HepG2 (cell line): Measurements from ENCODE around the gene IL17C. TPM values are rescaled to one million over a fixed set of nuclear protein-coding genes. Genes with fewer than 3 reads are reported as not detected.

Source experiments
- ATF6 ChIP-seq: sonication (generic); formaldehyde crosslinking; conservative IDR thresholded peaks from 2 replicates; pipeline ENCODE4 v1.4.0; 2020; ENCODE audit warnings: missing genetic modification reagents
- CHCHD3 ChIP-seq: sonication (generic); formaldehyde crosslinking; IDR thresholded peaks from 2 replicates; pipeline ENCODE4 v1.8.0; 2022; ENCODE audit warnings: mild to moderate bottlenecking, missing genetic modification reagents, moderate library complexity
- CREM ChIP-seq, 2 experiments: sonication (generic) in 1 of 2; formaldehyde crosslinking in 1 of 2; IDR thresholded peaks; 2 replicates each; pipeline versions ENCODE4 v1.4.0 to v1.6.1; 2016 to 2020; ENCODE audit warnings: antibody characterized with exemption in 1 of 2, mild to moderate bottlenecking in 1 of 2, missing genetic modification reagents in 1 of 2
- EZH2 ChIP-seq: conservative IDR thresholded peaks from 2 replicates; pipeline ENCODE4 v1.6.1; 2012; ENCODE audit warnings: mild to moderate bottlenecking, low read depth, low read length, moderate library complexity
- HDAC1 ChIP-seq: sonication (generic); formaldehyde crosslinking; IDR thresholded peaks from 2 replicates; pipeline ENCODE4 v1.5.1; 2020; ENCODE audit warnings: mild to moderate bottlenecking, missing genetic modification reagents
- HNF1B ChIP-seq: sonication (generic); formaldehyde crosslinking; IDR thresholded peaks from 2 replicates; pipeline ENCODE4 v1.5.1; 2020; ENCODE audit warnings: mild to moderate bottlenecking, moderate library complexity, missing genetic modification reagents
- KLF9 ChIP-seq: IDR thresholded peaks from 2 replicates; pipeline ENCODE4 v1.6.1; 2016; ENCODE audit warnings: low read depth
- LCORL ChIP-seq, 2 experiments: fragments of 450-650 bp in 1 of 2; sonication (generic) in 1 of 2; formaldehyde crosslinking in 1 of 2; IDR thresholded peaks; 2 replicates each; pipeline versions ENCODE4 v1.5.0 to v1.6.1; 2017 to 2020; ENCODE audit warnings: antibody characterized with exemption in 1 of 2, missing genetic modification reagents in 1 of 2
- NFKBIZ ChIP-seq: IDR thresholded peaks from 2 replicates; pipeline ENCODE4 v1.6.1; 2018; ENCODE audit warnings: missing genetic modification reagents, missing compliant biosample characterization
- PCBP2 ChIP-seq: fragments of 200-400 bp; formaldehyde crosslinking; optimal IDR thresholded peaks from 2 replicates; pipeline ENCODE3; 2018; ENCODE audit warnings: low read length, low read depth; ENCODE audit not compliant: poor library complexity, severe bottlenecking
- SMAD1 ChIP-seq: sonication (generic); formaldehyde crosslinking; IDR thresholded peaks from 2 replicates; pipeline ENCODE4 v1.4.0; 2020; ENCODE audit warnings: missing genetic modification reagents, low read depth, mild to moderate bottlenecking, borderline replicate concordance
- SMC3 ChIP-seq: IDR thresholded peaks from 2 replicates; pipeline ENCODE4 v1.6.1; 2011; ENCODE audit warnings: low read length, improper control_type of control experiment
- STAT5B ChIP-seq: sonication (generic); formaldehyde crosslinking; IDR thresholded peaks from 2 replicates; pipeline ENCODE4 v1.4.0; 2020; ENCODE audit warnings: missing genetic modification reagents
- ZNF678 ChIP-seq: sonication (generic); formaldehyde crosslinking; IDR thresholded peaks from 2 replicates; pipeline ENCODE4 v1.4.0; 2020; ENCODE audit warnings: mild to moderate bottlenecking, missing genetic modification reagents
- ZSCAN31 ChIP-seq: sonication (generic); formaldehyde crosslinking; IDR thresholded peaks from 2 replicates; pipeline ENCODE4 v1.5.0; 2020; ENCODE audit warnings: low read depth, mild to moderate bottlenecking, missing genetic modification reagents
- polyA plus RNA-seq, 8 experiments: library from polyadenylated mRNA; depleted of rRNA in 3 of 8; stranded (reverse) in 7 of 8; unstranded in 1 of 8; fragments of >200 nt; fragmentation: Illumina TruSeq in 4 of 8; extraction: Trizol in 4 of 8; gene quantifications; 2 replicates each; pipeline versions ENCODE4 v1.2.1 to v1.2.3, GENCODE V29; 2011 to 2016; ENCODE audit warnings: low read depth in 4 of 8, missing spikeins in 1 of 8, mixed read lengths in 1 of 8; ENCODE audit not compliant: insufficient read depth in 1 of 8
- total RNA-seq, 5 experiments: library from RNA; depleted of rRNA; stranded (reverse); fragments of >200 nt; fragmentation: Illumina TruSeq; extraction: Trizol; gene quantifications; 2 replicates each; pipeline ENCODE4 v1.2.3, GENCODE V29; 2016; ENCODE audit warnings: low read depth in 1 of 5
- TF ChIP-seq, protein P1 (sequence below): sonication (generic); formaldehyde crosslinking; IDR thresholded peaks from 2 replicates; pipeline ENCODE4 v1.5.0; 2020; ENCODE audit warnings: missing genetic modification reagents, mild to moderate bottlenecking, borderline replicate concordance
- TF ChIP-seq, protein P2 (sequence below): sonication (generic); formaldehyde crosslinking; IDR thresholded peaks from 2 replicates; pipeline ENCODE4 v1.4.0; 2020; ENCODE audit warnings: missing genetic modification reagents
- TF ChIP-seq, protein P3 (sequence below): sonication (generic); formaldehyde crosslinking; IDR thresholded peaks from 2 replicates; pipeline ENCODE4 v1.4.0; 2020; ENCODE audit warnings: missing genetic modification reagents, borderline replicate concordance
- TF ChIP-seq, protein P4 (sequence below): fragments of 450-650 bp; IDR thresholded peaks from 2 replicates; pipeline ENCODE4 v1.6.1; 2016

The IL17C gene
- total and polyA plus RNA-seq, 2 of the 13 experiments (the other 11 are each of a cell fraction or from before 2014, with no cell fraction given) = not detected

- no peak for TF ChIP-seq ATF6 (CRISPR knock-in tag)
- TF ChIP-seq SMAD1 (CRISPR knock-in tag) = no peak
- TF ChIP-seq CREM (IDR thresholded peaks at IDR 0.05) = no peak
- TF ChIP-seq CREM (CRISPR knock-in tag; IDR thresholded peaks at IDR 0.05) = no peak
- TF ChIP-seq ZNF678 (CRISPR knock-in tag) = peak; percentile 8; the same call in 1 of the 2 replicates
- no peak for TF ChIP-seq EZH2
- TF ChIP-seq, protein P1, sequence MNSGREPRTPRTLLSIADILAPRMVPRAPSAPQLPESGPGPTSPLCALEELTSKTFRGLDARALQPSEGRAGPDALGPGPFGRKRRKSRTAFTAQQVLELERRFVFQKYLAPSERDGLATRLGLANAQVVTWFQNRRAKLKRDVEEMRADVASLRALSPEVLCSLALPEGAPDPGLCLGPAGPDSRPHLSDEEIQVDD (CRISPR knock-in tag) = 0 out of 2 replicates have a peak, but pooled peaks have one; percentile 64
- TF ChIP-seq, protein P2, sequence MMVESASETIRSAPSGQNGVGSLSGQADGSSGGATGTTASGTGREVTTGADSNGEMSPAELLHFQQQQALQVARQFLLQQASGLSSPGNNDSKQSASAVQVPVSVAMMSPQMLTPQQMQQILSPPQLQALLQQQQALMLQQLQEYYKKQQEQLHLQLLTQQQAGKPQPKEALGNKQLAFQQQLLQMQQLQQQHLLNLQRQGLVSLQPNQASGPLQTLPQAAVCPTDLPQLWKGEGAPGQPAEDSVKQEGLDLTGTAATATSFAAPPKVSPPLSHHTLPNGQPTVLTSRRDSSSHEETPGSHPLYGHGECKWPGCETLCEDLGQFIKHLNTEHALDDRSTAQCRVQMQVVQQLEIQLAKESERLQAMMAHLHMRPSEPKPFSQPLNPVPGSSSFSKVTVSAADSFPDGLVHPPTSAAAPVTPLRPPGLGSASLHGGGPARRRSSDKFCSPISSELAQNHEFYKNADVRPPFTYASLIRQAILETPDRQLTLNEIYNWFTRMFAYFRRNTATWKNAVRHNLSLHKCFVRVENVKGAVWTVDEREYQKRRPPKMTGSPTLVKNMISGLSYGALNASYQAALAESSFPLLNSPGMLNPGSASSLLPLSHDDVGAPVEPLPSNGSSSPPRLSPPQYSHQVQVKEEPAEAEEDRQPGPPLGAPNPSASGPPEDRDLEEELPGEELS (CRISPR knock-in tag) = no peak
- no peak for TF ChIP-seq SMC3
- TF ChIP-seq HNF1B = 0 out of 2 replicates have a peak, but pooled peaks have one; percentile 4
- no peak for TF ChIP-seq HDAC1 (CRISPR knock-in tag)
- no peak for TF ChIP-seq PCBP2
- no peak for TF ChIP-seq KLF9 (CRISPR knock-in tag)
- TF ChIP-seq, protein P3, sequence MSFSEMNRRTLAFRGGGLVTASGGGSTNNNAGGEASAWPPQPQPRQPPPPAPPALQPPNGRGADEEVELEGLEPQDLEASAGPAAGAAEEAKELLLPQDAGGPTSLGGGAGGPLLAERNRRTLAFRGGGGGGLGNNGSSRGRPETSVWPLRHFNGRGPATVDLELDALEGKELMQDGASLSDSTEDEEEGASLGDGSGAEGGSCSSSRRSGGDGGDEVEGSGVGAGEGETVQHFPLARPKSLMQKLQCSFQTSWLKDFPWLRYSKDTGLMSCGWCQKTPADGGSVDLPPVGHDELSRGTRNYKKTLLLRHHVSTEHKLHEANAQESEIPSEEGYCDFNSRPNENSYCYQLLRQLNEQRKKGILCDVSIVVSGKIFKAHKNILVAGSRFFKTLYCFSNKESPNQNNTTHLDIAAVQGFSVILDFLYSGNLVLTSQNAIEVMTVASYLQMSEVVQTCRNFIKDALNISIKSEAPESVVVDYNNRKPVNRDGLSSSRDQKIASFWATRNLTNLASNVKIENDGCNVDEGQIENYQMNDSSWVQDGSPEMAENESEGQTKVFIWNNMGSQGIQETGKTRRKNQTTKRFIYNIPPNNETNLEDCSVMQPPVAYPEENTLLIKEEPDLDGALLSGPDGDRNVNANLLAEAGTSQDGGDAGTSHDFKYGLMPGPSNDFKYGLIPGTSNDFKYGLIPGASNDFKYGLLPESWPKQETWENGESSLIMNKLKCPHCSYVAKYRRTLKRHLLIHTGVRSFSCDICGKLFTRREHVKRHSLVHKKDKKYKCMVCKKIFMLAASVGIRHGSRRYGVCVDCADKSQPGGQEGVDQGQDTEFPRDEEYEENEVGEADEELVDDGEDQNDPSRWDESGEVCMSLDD = peak; percentile 63; the same call in 1 of the 2 replicates
- no peak for TF ChIP-seq ZSCAN31 (CRISPR knock-in tag)
- TF ChIP-seq CHCHD3 (CRISPR knock-in tag) = peak; percentile 69; the same call in 1 of the 2 replicates
- TF ChIP-seq, protein P4, sequence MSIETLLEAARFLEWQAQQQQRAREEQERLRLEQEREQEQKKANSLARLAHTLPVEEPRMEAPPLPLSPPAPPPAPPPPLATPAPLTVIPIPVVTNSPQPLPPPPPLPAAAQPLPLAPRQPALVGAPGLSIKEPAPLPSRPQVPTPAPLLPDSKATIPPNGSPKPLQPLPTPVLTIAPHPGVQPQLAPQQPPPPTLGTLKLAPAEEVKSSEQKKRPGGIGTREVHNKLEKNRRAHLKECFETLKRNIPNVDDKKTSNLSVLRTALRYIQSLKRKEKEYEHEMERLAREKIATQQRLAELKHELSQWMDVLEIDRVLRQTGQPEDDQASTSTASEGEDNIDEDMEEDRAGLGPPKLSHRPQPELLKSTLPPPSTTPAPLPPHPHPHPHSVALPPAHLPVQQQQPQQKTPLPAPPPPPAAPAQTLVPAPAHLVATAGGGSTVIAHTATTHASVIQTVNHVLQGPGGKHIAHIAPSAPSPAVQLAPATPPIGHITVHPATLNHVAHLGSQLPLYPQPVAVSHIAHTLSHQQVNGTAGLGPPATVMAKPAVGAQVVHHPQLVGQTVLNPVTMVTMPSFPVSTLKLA = no peak
- TF ChIP-seq NFKBIZ (CRISPR knock-in tag) = no peak
- TF ChIP-seq STAT5B = peak; percentile 57; the same call in 1 of the 2 replicates
- TF ChIP-seq LCORL (IDR thresholded peaks at IDR 0.05) = no peak
- no peak for TF ChIP-seq LCORL (CRISPR knock-in tag; IDR thresholded peaks at IDR 0.05)
Measured at GRCh38 chr16:88650749-88651275, 12.4 kb downstream of the IL17C start, which contains the start of gene CYBA (continued).
